Loucy (cell line): ENCODE measurements around the gene PHTF2.

Source experiments
- H2AFZ ChIP-seq: fragments of 200-600 bp; sonication (generic); 2 replicates; pipeline ENCODE4 v1.6.0; 2016; ENCODE audit warnings: antibody characterized with exemption, mild to moderate bottlenecking, low read length, moderate library complexity
- H3F3A ChIP-seq: fragments of 200-600 bp; 2 replicates; pipeline ENCODE4 v1.6.0; 2016; ENCODE audit warnings: antibody characterized with exemption, low read depth, mild to moderate bottlenecking
- H3K27me3 ChIP-seq: fragments of 200-600 bp; sonication (generic); 2 replicates; pipeline ENCODE4 v1.6.1; 2014; ENCODE audit warnings: low read length, mild to moderate bottlenecking; ENCODE audit not compliant: insufficient read depth, poor library complexity, severe bottlenecking
- H3K36me3 ChIP-seq: fragments of 200-600 bp; sonication (generic); 2 replicates; pipeline ENCODE4 v1.6.1; 2016; ENCODE audit warnings: low read length; ENCODE audit not compliant: insufficient read depth
- H3K4me1 ChIP-seq: fragments of 200-600 bp; sonication (generic); 2 replicates; pipeline ENCODE4 v1.5.1; 2014; ENCODE audit warnings: low read length, mild to moderate bottlenecking; ENCODE audit not compliant: insufficient read depth, poor library complexity, severe bottlenecking
- H3K4me2 ChIP-seq: fragments of 200-600 bp; sonication (generic); 2 replicates; pipeline ENCODE4 v1.6.0; 2014; ENCODE audit warnings: antibody characterized with exemption, low read length, low read depth, mild to moderate bottlenecking; ENCODE audit not compliant: poor library complexity, severe bottlenecking
- H3K4me3 ChIP-seq: fragments of 200-600 bp; sonication (generic); 2 replicates; pipeline ENCODE4 v1.5.1; 2014; ENCODE audit warnings: low read length, mild to moderate bottlenecking, mixed read lengths; ENCODE audit not compliant: poor library complexity, severe bottlenecking
- H3K79me2 ChIP-seq: fragments of 200-600 bp; sonication (generic); 2 replicates; pipeline ENCODE4 v1.6.1; 2014; ENCODE audit warnings: low read length; ENCODE audit not compliant: insufficient read depth
- H3K9ac ChIP-seq: fragments of 200-600 bp; sonication (generic); 2 replicates; pipeline ENCODE4 v1.6.0; 2014; ENCODE audit warnings: mild to moderate bottlenecking, low read depth, low read length, moderate library complexity; ENCODE audit not compliant: poor library complexity, severe bottlenecking
- H3K9me2 ChIP-seq: fragments of 200-600 bp; sonication (generic); replicated peaks from 2 replicates; pipeline ENCODE4 v1.6.1; 2016; ENCODE audit warnings: low read depth, low read length, mixed read lengths
- H3K9me3 ChIP-seq: fragments of 200-600 bp; sonication (generic); 2 replicates; pipeline ENCODE4 v1.6.1; 2014; ENCODE audit warnings: mild to moderate bottlenecking, antibody characterized with exemption, low read length, low read depth; ENCODE audit not compliant: insufficient read depth
- H4K20me1 ChIP-seq: fragments of 200-600 bp; sonication (generic); 2 replicates; pipeline ENCODE4 v1.6.0; 2014; ENCODE audit warnings: antibody characterized with exemption, low read length, mild to moderate bottlenecking; ENCODE audit not compliant: insufficient read depth, poor library complexity, severe bottlenecking
- EZH2phosphoT487 ChIP-seq: fragments of 200-600 bp; IDR thresholded peaks from 2 replicates; pipeline ENCODE4 v1.6.1; 2018; ENCODE audit warnings: antibody characterized with exemption, mild to moderate bottlenecking, moderate library complexity, borderline replicate concordance
- TF ChIP-seq, protein P1 (sequence below): fragments of 200-600 bp; sonication (generic); conservative IDR thresholded peaks from 2 replicates; pipeline ENCODE4 v1.5.1; 2014; ENCODE audit warnings: mild to moderate bottlenecking, antibody characterized with exemption, low read length

The PHTF2 gene

DNA sequence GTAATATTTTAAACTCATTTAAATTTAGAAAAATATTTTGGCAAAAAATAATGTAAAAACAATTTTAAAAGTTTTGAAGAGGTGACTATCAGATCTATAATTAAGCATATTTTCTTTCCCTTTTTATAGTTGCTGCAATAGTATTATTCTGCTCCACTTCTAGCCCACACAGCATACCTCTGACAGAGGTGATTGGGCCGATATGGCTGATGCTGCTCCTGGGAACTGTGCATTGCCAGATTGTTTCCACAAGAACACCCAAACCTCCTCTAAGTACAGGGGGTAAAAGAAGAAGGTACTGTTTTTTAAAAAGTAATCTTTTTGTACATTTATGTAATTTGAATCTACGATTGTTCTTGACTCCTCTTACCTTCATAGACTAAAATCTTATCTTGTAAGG, 110.1 kb downstream of the PHTF2 start:
- Histone ChIP-seq H3K36me3 (no peaks in the 10 kb centered on the region), H4K20me1 (no peaks in the 10 kb centered on the region), H2AFZ (no peak overlapping the region), H3K4me1 (peaks cover 12% of the 10 kb centered on the region), H3K9me3 (no peaks in the 10 kb centered on the region), H3K27me3 (no peaks in the 10 kb centered on the region), H3K4me2 (no peak overlapping the region), H3K4me3 (no peak overlapping the region), H3K9me2 (no peaks in the 10 kb centered on the region), H3F3A (no peaks in the 10 kb centered on the region), H3K79me2 (no peaks in the 10 kb centered on the region), H3K9ac (no peak overlapping the region)
- TF ChIP-seq, protein P1, sequence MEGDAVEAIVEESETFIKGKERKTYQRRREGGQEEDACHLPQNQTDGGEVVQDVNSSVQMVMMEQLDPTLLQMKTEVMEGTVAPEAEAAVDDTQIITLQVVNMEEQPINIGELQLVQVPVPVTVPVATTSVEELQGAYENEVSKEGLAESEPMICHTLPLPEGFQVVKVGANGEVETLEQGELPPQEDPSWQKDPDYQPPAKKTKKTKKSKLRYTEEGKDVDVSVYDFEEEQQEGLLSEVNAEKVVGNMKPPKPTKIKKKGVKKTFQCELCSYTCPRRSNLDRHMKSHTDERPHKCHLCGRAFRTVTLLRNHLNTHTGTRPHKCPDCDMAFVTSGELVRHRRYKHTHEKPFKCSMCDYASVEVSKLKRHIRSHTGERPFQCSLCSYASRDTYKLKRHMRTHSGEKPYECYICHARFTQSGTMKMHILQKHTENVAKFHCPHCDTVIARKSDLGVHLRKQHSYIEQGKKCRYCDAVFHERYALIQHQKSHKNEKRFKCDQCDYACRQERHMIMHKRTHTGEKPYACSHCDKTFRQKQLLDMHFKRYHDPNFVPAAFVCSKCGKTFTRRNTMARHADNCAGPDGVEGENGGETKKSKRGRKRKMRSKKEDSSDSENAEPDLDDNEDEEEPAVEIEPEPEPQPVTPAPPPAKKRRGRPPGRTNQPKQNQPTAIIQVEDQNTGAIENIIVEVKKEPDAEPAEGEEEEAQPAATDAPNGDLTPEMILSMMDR, result no peak
- TF ChIP-seq EZH2phosphoT487, result no peak

DNA sequence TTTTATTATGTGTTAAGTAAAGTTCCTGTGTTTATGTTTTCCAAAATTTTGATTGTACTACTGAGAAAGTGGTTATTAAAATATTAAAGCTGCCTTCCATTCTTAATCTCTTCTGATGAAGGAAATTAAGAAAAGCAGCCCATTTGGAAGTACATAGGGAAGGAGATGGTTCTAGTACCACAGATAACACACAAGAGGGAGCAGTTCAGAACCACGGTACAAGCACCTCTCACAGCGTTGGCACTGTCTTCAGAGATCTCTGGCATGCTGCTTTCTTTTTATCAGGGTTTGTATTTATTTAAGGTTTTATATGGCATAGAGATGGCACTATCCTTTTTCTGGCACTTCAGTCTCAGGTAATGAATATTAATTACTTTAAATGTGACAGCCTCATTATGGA, 111.6 kb downstream of the PHTF2 start:
- H3K36me3 ChIP-seq, result no peaks in the 10 kb centered on the region
- no peaks in the 10 kb centered on the region for H3K79me2 ChIP-seq
- no peaks in the 10 kb centered on the region for H3K9me3 ChIP-seq
- TF ChIP-seq, protein P1, result no peak
- no peak for TF ChIP-seq EZH2phosphoT487
- H3K9me2 ChIP-seq, result no peaks in the 10 kb centered on the region
- H3K4me3 ChIP-seq, result no peak overlapping the region
- no peak overlapping the region for H3K4me2 ChIP-seq
- peaks cover 12% of the 10 kb centered on the region for H3K4me1 ChIP-seq
- H3K27me3 ChIP-seq, result no peaks in the 10 kb centered on the region
- H2AFZ ChIP-seq, result no peak overlapping the region
- no peaks in the 10 kb centered on the region for H4K20me1 ChIP-seq
- no peak overlapping the region for H3K9ac ChIP-seq
- H3F3A ChIP-seq, result no peaks in the 10 kb centered on the region

DNA sequence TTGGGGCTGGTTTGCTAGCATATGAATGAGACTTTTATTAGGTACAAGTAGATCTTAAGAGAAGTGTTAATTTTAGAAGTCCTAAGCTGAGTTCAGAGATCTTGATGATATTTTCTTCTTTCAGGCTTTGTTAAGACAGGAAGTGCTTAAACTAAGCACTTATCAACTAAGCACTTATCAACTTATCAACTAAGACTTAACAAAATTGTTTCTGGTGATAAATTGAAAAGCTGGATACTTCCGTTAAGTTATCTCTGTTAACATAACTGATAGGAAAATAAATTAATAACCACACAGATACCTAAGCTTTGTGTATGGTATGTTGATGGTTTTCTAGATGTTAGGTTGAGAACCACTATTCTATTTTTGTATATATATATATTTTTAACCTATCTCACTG, 113.7 kb downstream of the PHTF2 start:
- H3K9ac ChIP-seq, result no peak overlapping the region
- H4K20me1 ChIP-seq, result no peaks in the 10 kb centered on the region
- no peak overlapping the region for H2AFZ ChIP-seq
- H3K4me3 ChIP-seq, result no peak overlapping the region
- H3K4me1 ChIP-seq, result peaks cover 8% of the 10 kb centered on the region
- H3K9me3 ChIP-seq, result no peaks in the 10 kb centered on the region
- H3K4me2 ChIP-seq, result no peak overlapping the region
- H3F3A ChIP-seq, result no peaks in the 10 kb centered on the region
- no peaks in the 10 kb centered on the region for H3K9me2 ChIP-seq
- H3K79me2 ChIP-seq, result no peaks in the 10 kb centered on the region
- H3K27me3 ChIP-seq, result no peaks in the 10 kb centered on the region
- H3K36me3 ChIP-seq, result no peaks in the 10 kb centered on the region
- TF ChIP-seq, protein P1, result no peak
- no peak for TF ChIP-seq EZH2phosphoT487
